Measurements from ENCODE around the gene AP3D1. TPM values are rescaled to one million over a fixed set of nuclear protein-coding genes. Genes with fewer than 3 reads are reported as not detected.
"Not testable (repeated sequence)": the region's sequence is repeated elsewhere in the genome, so short reads cannot be mapped to it uniquely, and the experiment has no call there.

AP3D1 gene
- 10 to 100 TPM; 50.8 to 64.5 TPM for polyA plus RNA-seq

- Histone ChIP-seq H3K27me3 (ENCODE audit: control insufficient read depth in 1 of 2, insufficient read depth in 2 of 2, low read length in 2 of 2) (no peaks in the 10 kb centered on the region), H3K36me3 (ENCODE audit: control insufficient read depth in 2 of 2, insufficient read depth in 2 of 2, low read length in 1 of 2) (no peaks in the 10 kb centered on the region), H3K4me3 (ENCODE audit: low read depth in 1 of 2, low read length in 2 of 2) (peak within 1 kb of the TSS; percentile 88 to 90), H3K4me1 (ENCODE audit: control insufficient read depth in 2 of 2, insufficient read depth in 2 of 2, low read length in 1 of 2) (peaks cover 0 to 9% of the 10 kb centered on the region in 2 donors), H3K9me3 (ENCODE audit: control insufficient read depth in 2 of 2, insufficient read depth in 1 of 2, low read depth in 1 of 2, low read length in 1 of 2) (no peaks in the 10 kb centered on the region), H3K27ac (ENCODE audit: low read depth in 2 of 2, low read length in 1 of 2) (peak within 1 kb of the TSS; percentile 85 to 91)
- WGBS, 2 donors: 2% methylated on average over 64 to 74 of the region's 74 CpGs
Observed at GRCh38 chr19:2151339-2152229, at the start of gene AP3D1. TSS of gene AP3D1 (minus strand) at chr19:2151566. CDS start at chr19:2151334, 232 bp downstream.

GRCh38 chr19:2200624-2201294 lies 49.4 kb upstream of the AP3D1 start:
- not testable (repeated sequence) for H3K4me3 ChIP-seq (ENCODE audit: low read depth in 1 of 2, low read length in 2 of 2)
- whole genome bisulfite sequencing, 2 donors: 96% methylated on average over 50 of the region's 50 CpGs

GRCh38 chr19:2199861-2200623 lies 48.7 kb upstream of the AP3D1 start:
- WGBS, 2 donors: 89 to 93% methylated on average over 37 of the region's 37 CpGs
- Histone ChIP-seq H3K27ac (ENCODE audit: low read depth in 2 of 2, low read length in 1 of 2) (no peak overlapping the region), H3K4me3 (ENCODE audit: low read depth in 1 of 2, low read length in 2 of 2) (no peak overlapping the region), H3K4me1 (ENCODE audit: control insufficient read depth in 2 of 2, insufficient read depth in 2 of 2, low read length in 1 of 2) (peaks cover 19 to 29% of the 10 kb centered on the region in 2 donors), H3K9me3 (ENCODE audit: control insufficient read depth in 2 of 2, insufficient read depth in 1 of 2, low read depth in 1 of 2, low read length in 1 of 2) (no peaks in the 10 kb centered on the region), H3K36me3 (ENCODE audit: control insufficient read depth in 2 of 2, insufficient read depth in 2 of 2, low read length in 1 of 2) (peaks cover 8 to 51% of the 10 kb centered on the region in 2 donors), H3K27me3 (ENCODE audit: control insufficient read depth in 1 of 2, insufficient read depth in 2 of 2, low read length in 2 of 2) (no peaks in the 10 kb centered on the region)

More at GRCh38 chr19:2200624-2201294, 49.4 kb upstream of the AP3D1 start:
- not testable (repeated sequence) for H3K27me3 ChIP-seq (ENCODE audit: control insufficient read depth in 1 of 2, insufficient read depth in 2 of 2, low read length in 2 of 2); H3K9me3 ChIP-seq (ENCODE audit: control insufficient read depth in 2 of 2, insufficient read depth in 1 of 2, low read depth in 1 of 2, low read length in 1 of 2)
- peaks cover 4 to 43% of the 10 kb centered on the region in 2 donors for H3K36me3 ChIP-seq (ENCODE audit: control insufficient read depth in 2 of 2, insufficient read depth in 2 of 2, low read length in 1 of 2)
- peak overlapping the region in 1 of 2 donors; percentile 88 for H3K27ac ChIP-seq (ENCODE audit: low read depth in 2 of 2, low read length in 1 of 2)
- peaks cover 19 to 29% of the 10 kb centered on the region in 2 donors for H3K4me1 ChIP-seq (ENCODE audit: control insufficient read depth in 2 of 2, insufficient read depth in 2 of 2, low read length in 1 of 2)

GRCh38 chr19:2199215-2199614 lies 47.8 kb upstream of the AP3D1 start:
- H3K36me3 ChIP-seq (ENCODE audit: control insufficient read depth in 2 of 2, insufficient read depth in 2 of 2, low read length in 1 of 2): peaks cover 9 to 55% of the 10 kb centered on the region in 2 donors
- H3K27ac ChIP-seq (ENCODE audit: low read depth in 2 of 2, low read length in 1 of 2): no peak overlapping the region
- no peaks in the 10 kb centered on the region for H3K9me3 ChIP-seq (ENCODE audit: control insufficient read depth in 2 of 2, insufficient read depth in 1 of 2, low read depth in 1 of 2, low read length in 1 of 2)
- H3K4me3 ChIP-seq (ENCODE audit: low read depth in 1 of 2, low read length in 2 of 2): no peak overlapping the region
- whole genome bisulfite sequencing, 2 donors: 83 to 86% methylated on average over 17 to 18 of the region's 18 CpGs
- no peaks in the 10 kb centered on the region for H3K27me3 ChIP-seq (ENCODE audit: control insufficient read depth in 1 of 2, insufficient read depth in 2 of 2, low read length in 2 of 2)
- peaks cover 18 to 26% of the 10 kb centered on the region in 2 donors for H3K4me1 ChIP-seq (ENCODE audit: control insufficient read depth in 2 of 2, insufficient read depth in 2 of 2, low read length in 1 of 2)

GRCh38 chr19:2198317-2198716 lies 47.0 kb upstream of the AP3D1 start:
- Histone ChIP-seq H3K27me3 (ENCODE audit: control insufficient read depth in 1 of 2, insufficient read depth in 2 of 2, low read length in 2 of 2) (no peaks in the 10 kb centered on the region), H3K27ac (ENCODE audit: low read depth in 2 of 2, low read length in 1 of 2) (no peak overlapping the region), H3K36me3 (ENCODE audit: control insufficient read depth in 2 of 2, insufficient read depth in 2 of 2, low read length in 1 of 2) (peaks cover 9 to 53% of the 10 kb centered on the region in 2 donors), H3K9me3 (ENCODE audit: control insufficient read depth in 2 of 2, insufficient read depth in 1 of 2, low read depth in 1 of 2, low read length in 1 of 2) (no peaks in the 10 kb centered on the region), H3K4me1 (ENCODE audit: control insufficient read depth in 2 of 2, insufficient read depth in 2 of 2, low read length in 1 of 2) (peaks cover 10 to 17% of the 10 kb centered on the region in 2 donors), H3K4me3 (ENCODE audit: low read depth in 1 of 2, low read length in 2 of 2) (no peak overlapping the region)
- WGBS, 2 donors: 83 to 86% methylated on average over 18 to 22 of the region's 22 CpGs

GRCh38 chr19:2197270-2197669 lies 45.9 kb upstream of the AP3D1 start:
- H3K27me3 ChIP-seq (ENCODE audit: control insufficient read depth in 1 of 2, insufficient read depth in 2 of 2, low read length in 2 of 2): no peaks in the 10 kb centered on the region
- H3K4me1 ChIP-seq (ENCODE audit: control insufficient read depth in 2 of 2, insufficient read depth in 2 of 2, low read length in 1 of 2): peaks cover 6 to 12% of the 10 kb centered on the region in 2 donors
- 90 to 91% methylated on average over 15 of the region's 15 CpGs for WGBS, 2 donors
- H3K27ac ChIP-seq (ENCODE audit: low read depth in 2 of 2, low read length in 1 of 2): no peak overlapping the region
- peaks cover 9 to 51% of the 10 kb centered on the region in 2 donors for H3K36me3 ChIP-seq (ENCODE audit: control insufficient read depth in 2 of 2, insufficient read depth in 2 of 2, low read length in 1 of 2)
- H3K9me3 ChIP-seq (ENCODE audit: control insufficient read depth in 2 of 2, insufficient read depth in 1 of 2, low read depth in 1 of 2, low read length in 1 of 2): no peaks in the 10 kb centered on the region
- no peak overlapping the region for H3K4me3 ChIP-seq (ENCODE audit: low read depth in 1 of 2, low read length in 2 of 2)

GRCh38 chr19:2195914-2196313 lies 44.5 kb upstream of the AP3D1 start:
- Histone ChIP-seq H3K27ac (ENCODE audit: low read depth in 2 of 2, low read length in 1 of 2) (no peak overlapping the region), H3K4me3 (ENCODE audit: low read depth in 1 of 2, low read length in 2 of 2) (no peak overlapping the region), H3K9me3 (ENCODE audit: control insufficient read depth in 2 of 2, insufficient read depth in 1 of 2, low read depth in 1 of 2, low read length in 1 of 2) (no peaks in the 10 kb centered on the region), H3K4me1 (ENCODE audit: control insufficient read depth in 2 of 2, insufficient read depth in 2 of 2, low read length in 1 of 2) (no peaks in the 10 kb centered on the region), H3K36me3 (ENCODE audit: control insufficient read depth in 2 of 2, insufficient read depth in 2 of 2, low read length in 1 of 2) (peaks cover 9 to 58% of the 10 kb centered on the region in 2 donors), H3K27me3 (ENCODE audit: control insufficient read depth in 1 of 2, insufficient read depth in 2 of 2, low read length in 2 of 2) (no peaks in the 10 kb centered on the region)
- 95 to 97% methylated on average over 19 of the region's 19 CpGs for WGBS, 2 donors

- Histone ChIP-seq H3K4me3 (ENCODE audit: low read depth in 1 of 2, low read length in 2 of 2) (no peak overlapping the region), H3K27me3 (ENCODE audit: control insufficient read depth in 1 of 2, insufficient read depth in 2 of 2, low read length in 2 of 2) (no peaks in the 10 kb centered on the region), H3K9me3 (ENCODE audit: control insufficient read depth in 2 of 2, insufficient read depth in 1 of 2, low read depth in 1 of 2, low read length in 1 of 2) (no peaks in the 10 kb centered on the region), H3K27ac (ENCODE audit: low read depth in 2 of 2, low read length in 1 of 2) (no peak overlapping the region), H3K36me3 (ENCODE audit: control insufficient read depth in 2 of 2, insufficient read depth in 2 of 2, low read length in 1 of 2) (peaks cover 9 to 56% of the 10 kb centered on the region in 2 donors), H3K4me1 (ENCODE audit: control insufficient read depth in 2 of 2, insufficient read depth in 2 of 2, low read length in 1 of 2) (no peaks in the 10 kb centered on the region)
- WGBS, 2 donors: 93 to 97% methylated on average over 13 of the region's 13 CpGs
Observed at GRCh38 chr19:2195361-2195760, 44.0 kb upstream of the AP3D1 start.

- WGBS, 2 donors: 87 to 91% methylated on average over 25 of the region's 25 CpGs
- Histone ChIP-seq H3K4me3 (ENCODE audit: low read depth in 1 of 2, low read length in 2 of 2) (no peak overlapping the region), H3K27me3 (ENCODE audit: control insufficient read depth in 1 of 2, insufficient read depth in 2 of 2, low read length in 2 of 2) (no peaks in the 10 kb centered on the region), H3K27ac (ENCODE audit: low read depth in 2 of 2, low read length in 1 of 2) (no peak overlapping the region), H3K36me3 (ENCODE audit: control insufficient read depth in 2 of 2, insufficient read depth in 2 of 2, low read length in 1 of 2) (peaks cover 9 to 51% of the 10 kb centered on the region in 2 donors), H3K4me1 (ENCODE audit: control insufficient read depth in 2 of 2, insufficient read depth in 2 of 2, low read length in 1 of 2) (no peaks in the 10 kb centered on the region), H3K9me3 (ENCODE audit: control insufficient read depth in 2 of 2, insufficient read depth in 1 of 2, low read depth in 1 of 2, low read length in 1 of 2) (no peaks in the 10 kb centered on the region)
Observed at GRCh38 chr19:2194513-2195078, 43.2 kb upstream of the AP3D1 start.
